Calu3 (cell line): Measurements from ENCODE around the gene RIMKLA. TPM values are rescaled to one million over a fixed set of nuclear protein-coding genes. Genes with fewer than 3 reads are reported as not detected.

Experiments used
- BruUV-seq: library from RNA; stranded (reverse); fragments of 400-500 nt; replicated peaks from 2 replicates; lab custom pipeline; 2021; lab: Mats Ljungman, UMichigan
- CTCF ChIA-PET: fragments of 300-600 bp; sonication (Branson Sonifier 250); formaldehyde crosslinking; loops from one replicate; lab custom pipeline; 2022; ENCODE audit warnings: antibody characterized with exemption; lab: Charles Lee
- DNase-seq: peaks from one replicate; pipeline ENCODE4 v3.0.0; 2022
- H3K27ac Mint-ChIP-seq: one replicate; pipeline ENCODE4 v1.8.0; 2022; ENCODE audit warnings: mixed read lengths; ENCODE audit not compliant: unreplicated experiment
- H3K27me3 Mint-ChIP-seq: one replicate; pipeline ENCODE4 v1.8.0; 2022; ENCODE audit warnings: mixed read lengths; ENCODE audit not compliant: unreplicated experiment
- H3K36me3 Mint-ChIP-seq: one replicate; pipeline ENCODE4 v1.8.0; 2022; ENCODE audit warnings: mild to moderate bottlenecking, moderate library complexity, mixed read lengths; ENCODE audit not compliant: insufficient read depth, unreplicated experiment
- H3K4me1 Mint-ChIP-seq: one replicate; pipeline ENCODE4 v1.8.0; 2022; ENCODE audit warnings: mild to moderate bottlenecking, low read depth, mixed read lengths; ENCODE audit not compliant: unreplicated experiment
- H3K4me3 Mint-ChIP-seq: one replicate; pipeline ENCODE4 v1.8.0; 2022; ENCODE audit warnings: mild to moderate bottlenecking, low read depth, moderate library complexity, mixed read lengths; ENCODE audit not compliant: unreplicated experiment
- H3K9me3 Mint-ChIP-seq: one replicate; pipeline ENCODE4 v1.8.0; 2022; ENCODE audit warnings: low read depth, mixed read lengths; ENCODE audit not compliant: unreplicated experiment
- CTCF ChIP-seq: fragments of 200-600 bp; IDR thresholded peaks from one replicate; pipeline ENCODE4 v1.8.0; 2022; ENCODE audit warnings: antibody characterized with exemption; ENCODE audit not compliant: unreplicated experiment
- intact Hi-C: fragments of 100-400 bp; cut with micrococcal nuclease; formaldehyde crosslinking; loops from one replicate; pipeline ENCODE4 v1.10.0; 2022; ENCODE audit not compliant: unreplicated experiment
- total RNA-seq: library from RNA; stranded (reverse); gene quantifications from 2 replicates; pipeline ENCODE4 v1.2.3, GENCODE V29; 2022

Gene RIMKLA
- total RNA-seq, 1 experiment from 2014 or later, result 1.3 TPM

GRCh38 chr1:42364542-42364941 lies 16.1 kb upstream of the RIMKLA start:
- Mint-ChIP-seq H3K27ac (no peak overlapping the region), H3K4me1 (peaks cover 18% of the 10 kb centered on the region), H3K9me3 (no peaks in the 10 kb centered on the region), H3K36me3 (no peaks in the 10 kb centered on the region), H3K27me3 (peaks cover 20% of the 10 kb centered on the region), H3K4me3 (no peak overlapping the region)
- no peak for TF ChIP-seq CTCF
- CTCF ChIA-PET, result interaction anchor here (0.7 kb wide), 1 partner anchor 9 kb away, joined by 4 read pairs; no protein-coding TSS in a partner anchor
- intact Hi-C loops, result loop anchor here (10.0 kb wide), 1 partner anchor 60 kb away; no protein-coding TSS in a partner anchor
- BruUV-seq, result no TSS peak
- no peak for DNase-seq

GRCh38 chr1:42365118-42365517 lies 15.5 kb upstream of the RIMKLA start:
- H3K36me3 Mint-ChIP-seq, result no peaks in the 10 kb centered on the region
- DNase-seq, result no peak
- H3K9me3 Mint-ChIP-seq, result no peaks in the 10 kb centered on the region
- CTCF ChIA-PET, result interaction anchor here (0.7 kb wide), 1 partner anchor 9 kb away, joined by 4 read pairs; no protein-coding TSS in a partner anchor
- no peak overlapping the region for H3K27ac Mint-ChIP-seq
- TF ChIP-seq CTCF, result no peak
- no TSS peak for BruUV-seq
- peaks cover 25% of the 10 kb centered on the region for H3K27me3 Mint-ChIP-seq
- H3K4me1 Mint-ChIP-seq, result peaks cover 24% of the 10 kb centered on the region
- intact Hi-C loops, result loop anchor here (10.0 kb wide), 1 partner anchor 60 kb away; no protein-coding TSS in a partner anchor
- no peak overlapping the region for H3K4me3 Mint-ChIP-seq

GRCh38 chr1:42368096-42368795 lies 12.3 kb upstream of the RIMKLA start:
- no peak for TF ChIP-seq CTCF
- peaks cover 15% of the 10 kb centered on the region for H3K27me3 Mint-ChIP-seq
- peaks cover 34% of the 10 kb centered on the region for H3K4me1 Mint-ChIP-seq
- peak overlapping the region; percentile 34 for H3K27ac Mint-ChIP-seq
- intact Hi-C loops, result loop anchor here (10.0 kb wide), 1 partner anchor 63 kb away; no protein-coding TSS in a partner anchor
- CTCF ChIA-PET, result interaction anchor here (0.6 to 1.2 kb wide), 2 partner anchors 28 to 377 kb away, joined by 3 read pairs; no protein-coding TSS in a partner anchor
- no peaks in the 10 kb centered on the region for H3K9me3 Mint-ChIP-seq
- no peak overlapping the region for H3K4me3 Mint-ChIP-seq
- no TSS peak for BruUV-seq
- peak; percentile 8 for DNase-seq
- H3K36me3 Mint-ChIP-seq, result no peaks in the 10 kb centered on the region

DNA sequence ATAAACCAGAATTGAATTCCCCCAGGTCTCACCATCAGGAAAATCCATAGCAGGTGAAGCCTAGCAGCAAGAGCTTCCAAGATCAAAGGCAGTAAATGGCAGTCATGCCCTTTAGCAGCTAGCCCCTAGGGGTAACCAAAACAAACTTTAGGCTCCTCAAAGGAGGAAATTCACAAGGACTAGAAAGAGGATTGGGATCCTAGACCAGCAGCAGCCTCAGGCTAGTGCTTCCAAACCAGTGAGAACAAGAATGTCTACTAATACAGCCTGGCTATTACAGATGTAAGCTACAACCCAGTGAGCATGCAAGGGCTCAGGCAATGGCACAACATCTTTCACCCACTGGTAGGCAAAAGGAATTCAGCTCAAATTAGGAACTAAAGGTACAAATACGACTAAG lies 11.1 kb upstream of the RIMKLA start:
- intact Hi-C loops, result loop anchor here (10.0 kb wide), 1 partner anchor 65 kb away; no protein-coding TSS in a partner anchor
- H3K27me3 Mint-ChIP-seq, result peaks cover 15% of the 10 kb centered on the region
- BruUV-seq, result no TSS peak
- H3K4me3 Mint-ChIP-seq, result no peak overlapping the region
- TF ChIP-seq CTCF, result no peak
- no peak overlapping the region for H3K27ac Mint-ChIP-seq
- H3K36me3 Mint-ChIP-seq, result no peaks in the 10 kb centered on the region
- no peaks in the 10 kb centered on the region for H3K9me3 Mint-ChIP-seq
- CTCF ChIA-PET, result no interaction called here
- DNase-seq, result no peak
- H3K4me1 Mint-ChIP-seq, result peaks cover 34% of the 10 kb centered on the region
